Loucy (cell line): ENCODE data around the gene KCNMA1.

Experiments
- H2AFZ ChIP-seq: fragments of 200-600 bp; sonication (generic); 2 replicates; pipeline ENCODE4 v1.6.0; 2016; ENCODE audit warnings: antibody characterized with exemption, mild to moderate bottlenecking, low read length, moderate library complexity
- H3F3A ChIP-seq: fragments of 200-600 bp; 2 replicates; pipeline ENCODE4 v1.6.0; 2016; ENCODE audit warnings: antibody characterized with exemption, low read depth, mild to moderate bottlenecking
- H3K27me3 ChIP-seq: fragments of 200-600 bp; sonication (generic); 2 replicates; pipeline ENCODE4 v1.6.1; 2014; ENCODE audit warnings: low read length, mild to moderate bottlenecking; ENCODE audit not compliant: insufficient read depth, poor library complexity, severe bottlenecking
- H3K36me3 ChIP-seq: fragments of 200-600 bp; sonication (generic); 2 replicates; pipeline ENCODE4 v1.6.1; 2016; ENCODE audit warnings: low read length; ENCODE audit not compliant: insufficient read depth
- H3K4me1 ChIP-seq: fragments of 200-600 bp; sonication (generic); 2 replicates; pipeline ENCODE4 v1.5.1; 2014; ENCODE audit warnings: low read length, mild to moderate bottlenecking; ENCODE audit not compliant: insufficient read depth, poor library complexity, severe bottlenecking
- H3K4me2 ChIP-seq: fragments of 200-600 bp; sonication (generic); 2 replicates; pipeline ENCODE4 v1.6.0; 2014; ENCODE audit warnings: antibody characterized with exemption, low read length, low read depth, mild to moderate bottlenecking; ENCODE audit not compliant: poor library complexity, severe bottlenecking
- H3K4me3 ChIP-seq: fragments of 200-600 bp; sonication (generic); 2 replicates; pipeline ENCODE4 v1.5.1; 2014; ENCODE audit warnings: low read length, mild to moderate bottlenecking, mixed read lengths; ENCODE audit not compliant: poor library complexity, severe bottlenecking
- H3K79me2 ChIP-seq: fragments of 200-600 bp; sonication (generic); 2 replicates; pipeline ENCODE4 v1.6.1; 2014; ENCODE audit warnings: low read length; ENCODE audit not compliant: insufficient read depth
- H3K9ac ChIP-seq: fragments of 200-600 bp; sonication (generic); 2 replicates; pipeline ENCODE4 v1.6.0; 2014; ENCODE audit warnings: mild to moderate bottlenecking, low read depth, low read length, moderate library complexity; ENCODE audit not compliant: poor library complexity, severe bottlenecking
- H3K9me2 ChIP-seq: fragments of 200-600 bp; sonication (generic); replicated peaks from 2 replicates; pipeline ENCODE4 v1.6.1; 2016; ENCODE audit warnings: low read depth, low read length, mixed read lengths
- H3K9me3 ChIP-seq: fragments of 200-600 bp; sonication (generic); 2 replicates; pipeline ENCODE4 v1.6.1; 2014; ENCODE audit warnings: mild to moderate bottlenecking, antibody characterized with exemption, low read length, low read depth; ENCODE audit not compliant: insufficient read depth
- H4K20me1 ChIP-seq: fragments of 200-600 bp; sonication (generic); 2 replicates; pipeline ENCODE4 v1.6.0; 2014; ENCODE audit warnings: antibody characterized with exemption, low read length, mild to moderate bottlenecking; ENCODE audit not compliant: insufficient read depth, poor library complexity, severe bottlenecking
- CTCF ChIP-seq: fragments of 200-600 bp; sonication (generic); conservative IDR thresholded peaks from 2 replicates; pipeline ENCODE4 v1.5.1; 2014; ENCODE audit warnings: mild to moderate bottlenecking, antibody characterized with exemption, low read length
- EZH2phosphoT487 ChIP-seq: fragments of 200-600 bp; IDR thresholded peaks from 2 replicates; pipeline ENCODE4 v1.6.1; 2018; ENCODE audit warnings: antibody characterized with exemption, mild to moderate bottlenecking, moderate library complexity, borderline replicate concordance

The KCNMA1 gene

GRCh38 chr10:77024461-77024860, 613.1 kb downstream of the KCNMA1 start:
- Histone ChIP-seq H3K4me1 (peaks cover 7% of the 10 kb centered on the region), H3K4me3 (no peak overlapping the region), H3K36me3 (no peaks in the 10 kb centered on the region), H3K9me3 (no peaks in the 10 kb centered on the region), H3F3A (no peaks in the 10 kb centered on the region), H4K20me1 (no peaks in the 10 kb centered on the region), H3K4me2 (no peak overlapping the region), H3K79me2 (no peaks in the 10 kb centered on the region), H2AFZ (no peak overlapping the region), H3K9ac (no peak overlapping the region), H3K27me3 (no peaks in the 10 kb centered on the region), H3K9me2 (no peaks in the 10 kb centered on the region)
- no peak for TF ChIP-seq EZH2phosphoT487
- TF ChIP-seq CTCF = no peak

- H3K4me3 ChIP-seq = no peak overlapping the region
- H3K9ac ChIP-seq = no peak overlapping the region
- peaks cover 3% of the 10 kb centered on the region for H3K4me1 ChIP-seq
- no peak overlapping the region for H3K4me2 ChIP-seq
- H3K9me2 ChIP-seq = no peaks in the 10 kb centered on the region
- H2AFZ ChIP-seq = no peak overlapping the region
- H3K9me3 ChIP-seq = no peaks in the 10 kb centered on the region
- TF ChIP-seq CTCF (no peak), EZH2phosphoT487 (no peak)
- H3F3A ChIP-seq = no peaks in the 10 kb centered on the region
- no peaks in the 10 kb centered on the region for H3K36me3 ChIP-seq
- no peaks in the 10 kb centered on the region for H3K79me2 ChIP-seq
- no peaks in the 10 kb centered on the region for H4K20me1 ChIP-seq
- no peaks in the 10 kb centered on the region for H3K27me3 ChIP-seq
Measured at GRCh38 chr10:77023396-77023795, 614.2 kb downstream of the KCNMA1 start.

- Histone ChIP-seq H3K27me3 (no peaks in the 10 kb centered on the region), H3K9me2 (no peaks in the 10 kb centered on the region), H3K4me3 (no peak overlapping the region), H3K4me2 (no peak overlapping the region), H3K36me3 (no peaks in the 10 kb centered on the region; the same call in 1 of the 2 replicates), H4K20me1 (no peaks in the 10 kb centered on the region), H3K79me2 (no peaks in the 10 kb centered on the region), H2AFZ (no peak overlapping the region), H3K9me3 (no peaks in the 10 kb centered on the region), H3F3A (no peaks in the 10 kb centered on the region), H3K4me1 (peaks cover 3% of the 10 kb centered on the region), H3K9ac (no peak overlapping the region)
- TF ChIP-seq EZH2phosphoT487 (no peak), CTCF (no peak)
Measured at GRCh38 chr10:77022671-77023070, 614.9 kb downstream of the KCNMA1 start.
